Hepatocyte (in vitro differentiated cells): Measurements from ENCODE around the gene KCNE4.

Experiments
- EZH2 ChIP-seq: fragments of 200-600 bp; sonication (generic); IDR thresholded peaks from 2 replicates; pipeline ENCODE4 v1.6.1; 2016; ENCODE audit warnings: antibody characterized with exemption, mild to moderate bottlenecking, borderline replicate concordance
- TF ChIP-seq, protein P1 (sequence below): fragments of 200-600 bp; sonication (generic); IDR thresholded peaks from 2 replicates; pipeline ENCODE4 v1.5.1; 2016; ENCODE audit warnings: antibody characterized with exemption, mild to moderate bottlenecking; ENCODE audit not compliant: poor library complexity

DNA sequence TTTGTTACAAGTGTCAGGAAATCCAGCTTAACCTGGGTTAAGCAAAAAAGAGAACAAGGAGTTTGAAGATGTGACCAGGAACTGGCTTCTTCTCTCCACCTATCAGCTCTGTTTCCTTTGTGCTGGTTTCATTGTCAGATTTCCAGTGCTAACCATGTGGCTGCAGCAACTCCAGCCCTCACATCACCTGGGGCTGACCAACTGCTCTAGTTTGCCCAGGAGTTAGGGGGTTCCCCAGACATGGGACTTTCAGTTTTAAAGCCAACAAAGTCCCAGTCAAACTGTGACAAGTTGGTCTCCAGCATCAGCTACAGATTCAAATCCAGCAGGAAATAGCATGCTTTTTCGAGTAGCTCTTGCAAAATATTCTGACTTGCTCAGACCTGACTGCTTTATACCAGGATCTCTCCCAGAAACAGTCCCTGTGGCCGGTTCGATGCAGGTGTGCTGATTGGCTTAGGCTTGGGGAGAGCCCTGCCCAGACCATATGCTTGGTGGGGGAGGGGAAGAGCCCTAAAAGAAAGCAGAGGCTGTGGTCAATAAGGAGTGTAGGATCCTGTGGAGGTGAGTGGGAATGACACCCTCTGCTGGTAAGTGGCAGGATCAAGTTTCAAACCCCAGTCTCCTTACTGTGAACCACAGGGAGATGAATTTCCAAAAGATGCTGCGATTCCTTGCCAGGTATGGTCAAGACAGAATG, 49.5 kb downstream of the KCNE4 start:
- TF ChIP-seq EZH2 = no peak
- TF ChIP-seq, protein P1, sequence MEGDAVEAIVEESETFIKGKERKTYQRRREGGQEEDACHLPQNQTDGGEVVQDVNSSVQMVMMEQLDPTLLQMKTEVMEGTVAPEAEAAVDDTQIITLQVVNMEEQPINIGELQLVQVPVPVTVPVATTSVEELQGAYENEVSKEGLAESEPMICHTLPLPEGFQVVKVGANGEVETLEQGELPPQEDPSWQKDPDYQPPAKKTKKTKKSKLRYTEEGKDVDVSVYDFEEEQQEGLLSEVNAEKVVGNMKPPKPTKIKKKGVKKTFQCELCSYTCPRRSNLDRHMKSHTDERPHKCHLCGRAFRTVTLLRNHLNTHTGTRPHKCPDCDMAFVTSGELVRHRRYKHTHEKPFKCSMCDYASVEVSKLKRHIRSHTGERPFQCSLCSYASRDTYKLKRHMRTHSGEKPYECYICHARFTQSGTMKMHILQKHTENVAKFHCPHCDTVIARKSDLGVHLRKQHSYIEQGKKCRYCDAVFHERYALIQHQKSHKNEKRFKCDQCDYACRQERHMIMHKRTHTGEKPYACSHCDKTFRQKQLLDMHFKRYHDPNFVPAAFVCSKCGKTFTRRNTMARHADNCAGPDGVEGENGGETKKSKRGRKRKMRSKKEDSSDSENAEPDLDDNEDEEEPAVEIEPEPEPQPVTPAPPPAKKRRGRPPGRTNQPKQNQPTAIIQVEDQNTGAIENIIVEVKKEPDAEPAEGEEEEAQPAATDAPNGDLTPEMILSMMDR = peak; percentile 44
